HG02870 (cell line): ENCODE measurements around the gene DEFB113.

Experiments used
- ATAC-seq: cut with Tn5 transposase; IDR thresholded peaks from one replicate; pipeline ENCODE4 v1.9.1; 2021; ENCODE audit warnings: mild to moderate bottlenecking, moderate library complexity; ENCODE audit not compliant: unreplicated experiment

DEFB113 gene

GRCh38 chr6:49937017-49937416, 32.4 kb downstream of the DEFB113 start:
- ATAC-seq, result no peak

- no peak for ATAC-seq
These were observed 34.0 kb downstream of the DEFB113 start for GRCh38 chr6:49935387-49935786.

GRCh38 chr6:49934770-49935169, 34.7 kb downstream of the DEFB113 start:
- ATAC-seq, result no peak

GRCh38 chr6:49933526-49933925, 35.9 kb downstream of the DEFB113 start:
- no peak for ATAC-seq

GRCh38 chr6:49929340-49929739, 40.1 kb downstream of the DEFB113 start:
- no peak for ATAC-seq

GRCh38 chr6:49923826-49924225, 45.6 kb downstream of the DEFB113 start:
- ATAC-seq, result no peak

GRCh38 chr6:49919935-49920644, 49.3 kb downstream of the DEFB113 start:
- no peak for ATAC-seq

- no peak for ATAC-seq
These were observed 50.2 kb downstream of the DEFB113 start for GRCh38 chr6:49919261-49919660.

- no peak for ATAC-seq
These were observed 50.6 kb downstream of the DEFB113 start for GRCh38 chr6:49918787-49919186.
